SHP77 treated with DMSO at 0.1 percent for 48 hours (cell line): ENCODE data around the gene COL23A1.

Experiments
- DNase-seq: peaks from one replicate; lab custom pipeline; 2025; lab: John Stamatoyannopoulos, UW

Gene COL23A1

DNA sequence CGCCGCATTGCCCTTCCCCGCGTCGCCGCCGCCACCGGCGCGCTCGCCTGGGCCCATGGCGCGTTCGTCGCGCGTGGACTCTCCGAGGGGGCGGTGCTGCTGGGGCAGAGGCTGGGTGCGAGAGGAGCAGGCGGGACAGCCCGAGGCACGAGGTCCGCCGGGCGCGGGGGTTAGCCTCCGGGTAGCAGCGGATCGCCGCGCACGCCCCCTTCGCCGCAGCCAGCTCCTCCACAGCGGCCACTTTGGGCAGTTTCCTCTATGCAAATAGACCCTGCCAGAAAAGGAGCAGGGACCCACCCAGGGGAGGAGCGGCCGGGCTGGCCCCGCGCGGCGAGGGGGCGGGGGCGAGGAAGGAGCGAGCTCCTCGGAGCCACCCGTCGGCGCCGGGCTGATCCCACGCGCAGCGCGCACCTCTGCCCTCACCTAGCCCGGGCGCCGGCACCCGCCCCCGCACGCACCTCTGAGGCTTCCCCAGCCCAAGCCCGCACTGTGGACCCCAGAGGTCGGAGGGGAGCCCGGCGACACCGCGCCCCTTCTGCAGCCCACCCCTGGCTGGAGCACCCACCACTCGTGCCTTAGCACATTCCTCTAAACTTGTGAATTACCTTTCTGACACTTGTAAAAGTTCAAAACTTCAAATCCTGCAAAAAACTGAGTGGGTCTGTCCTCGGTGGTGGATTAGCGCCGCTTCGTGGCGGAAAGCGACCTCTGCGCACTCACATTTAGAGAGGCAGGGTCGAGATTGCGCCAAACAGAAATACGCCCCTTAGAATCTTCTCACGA is at the start of gene COL23A1:
COL23A1 (minus strand) TSS at position 253 of the 783 bp plus-strand sequence.
- no peak for DNase-seq

DNA sequence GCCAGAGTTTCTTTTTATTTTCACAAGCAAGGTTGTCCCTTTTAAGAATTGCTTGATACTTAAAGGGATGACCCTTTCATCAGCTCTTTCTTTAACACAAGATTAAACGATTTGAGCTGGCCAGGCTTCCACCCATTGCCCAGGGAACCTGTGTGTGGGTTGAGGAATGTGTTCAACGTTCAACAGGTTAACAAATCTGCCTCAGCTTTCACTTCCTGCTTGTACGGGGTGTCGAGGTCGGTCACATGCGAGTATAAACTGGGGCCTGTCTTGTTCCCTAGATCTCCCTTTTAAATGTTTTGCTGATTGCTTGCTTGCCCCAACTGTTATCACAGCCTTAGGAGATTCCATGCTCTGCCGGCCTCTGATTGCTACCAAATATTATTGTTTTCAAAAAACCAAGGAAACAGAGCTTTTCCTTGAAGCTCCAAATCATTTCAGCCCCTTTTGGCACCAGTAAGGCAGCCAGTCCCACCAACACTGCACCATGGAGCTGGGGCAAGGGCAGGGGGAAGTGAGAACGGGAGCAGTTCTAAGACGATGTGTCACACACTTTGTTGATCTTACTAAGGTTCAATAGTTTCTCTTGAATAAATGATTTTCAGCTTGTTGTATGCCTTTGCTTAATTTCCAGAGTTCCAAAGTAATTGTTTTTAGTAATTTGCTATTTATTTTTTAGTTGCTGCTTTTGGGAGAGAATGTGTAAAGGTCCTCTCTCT is 47.3 kb upstream of the COL23A1 start:
- no peak for DNase-seq

DNA sequence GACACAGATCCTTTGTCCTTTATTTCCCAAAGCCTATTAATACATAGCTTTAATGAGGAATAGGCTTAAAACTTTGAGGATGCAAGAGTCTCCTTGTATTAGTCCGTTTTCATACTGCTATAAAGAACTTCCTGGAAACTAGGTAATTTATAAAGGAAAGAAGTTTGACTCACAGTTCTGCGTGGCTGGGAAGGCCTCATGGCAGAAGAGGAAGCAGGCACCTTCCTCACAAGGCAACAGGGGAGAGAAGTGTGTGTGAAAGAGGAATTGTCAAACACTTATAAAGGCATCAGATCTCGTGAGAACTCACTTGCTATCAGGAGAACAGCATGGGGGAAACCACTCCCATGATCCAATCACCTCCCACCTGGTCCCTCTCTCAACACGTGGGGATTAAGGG is 42.1 kb upstream of the COL23A1 start:
- DNase-seq: no peak

DNA sequence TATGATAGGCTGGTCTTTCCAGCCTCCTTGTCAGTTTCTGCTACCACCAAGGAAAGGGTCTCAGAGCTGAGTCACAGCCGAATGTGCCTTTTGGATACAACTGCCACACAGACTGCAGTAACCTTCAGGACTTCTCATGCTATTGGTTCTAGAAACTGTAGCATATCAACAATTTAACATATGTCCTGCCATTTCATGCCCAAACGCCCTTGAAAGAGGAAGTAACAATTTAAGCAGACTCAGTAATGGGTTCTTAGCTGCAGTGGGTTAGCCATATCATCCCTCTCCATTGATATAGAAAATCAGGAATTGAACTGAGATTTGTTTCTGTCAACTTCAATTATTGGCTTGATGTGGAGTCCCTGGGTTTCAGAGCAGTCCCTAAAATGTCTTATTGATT is 40.8 kb upstream of the COL23A1 start:
- no peak for DNase-seq

DNA sequence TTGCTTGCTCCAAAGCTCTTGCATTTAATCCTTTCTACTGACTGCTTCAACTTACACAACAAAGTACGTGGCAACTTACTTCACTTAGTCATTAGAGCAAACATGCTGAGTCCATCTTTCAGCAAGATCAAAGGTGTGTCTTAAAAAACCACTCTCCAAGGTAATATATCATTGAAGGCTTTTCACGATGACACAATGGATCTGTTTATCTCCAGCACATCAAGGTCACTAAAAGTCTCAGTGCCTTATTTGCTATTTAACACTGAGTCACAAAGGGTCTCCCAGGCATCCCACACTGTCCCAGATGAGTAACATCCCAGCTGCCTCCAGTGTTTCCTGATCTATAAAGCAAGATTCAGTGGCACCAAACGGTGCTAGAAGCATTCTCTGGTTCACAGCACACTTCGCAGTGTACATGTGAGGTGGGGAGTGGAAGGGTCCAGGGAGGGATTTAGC is 40.3 kb upstream of the COL23A1 start:
- no peak for DNase-seq

DNA sequence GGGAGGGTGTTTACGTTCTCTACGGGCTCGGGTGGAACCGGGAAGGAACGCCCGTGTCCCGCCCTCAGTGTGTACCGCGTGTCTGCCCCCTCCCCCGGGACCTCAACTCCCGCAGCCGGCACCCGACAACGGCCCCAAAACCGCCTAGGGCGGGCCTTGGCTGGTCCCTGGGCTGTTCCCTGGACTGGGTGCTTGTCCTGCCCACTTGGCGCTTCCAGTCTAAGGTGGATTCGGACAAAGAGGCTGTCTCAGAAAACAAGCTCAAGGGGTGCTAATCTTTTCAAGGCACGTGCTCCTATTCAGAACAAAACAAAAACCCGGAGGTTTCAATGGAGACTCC is 37.0 kb upstream of the COL23A1 start:
- DNase-seq: no peak

DNA sequence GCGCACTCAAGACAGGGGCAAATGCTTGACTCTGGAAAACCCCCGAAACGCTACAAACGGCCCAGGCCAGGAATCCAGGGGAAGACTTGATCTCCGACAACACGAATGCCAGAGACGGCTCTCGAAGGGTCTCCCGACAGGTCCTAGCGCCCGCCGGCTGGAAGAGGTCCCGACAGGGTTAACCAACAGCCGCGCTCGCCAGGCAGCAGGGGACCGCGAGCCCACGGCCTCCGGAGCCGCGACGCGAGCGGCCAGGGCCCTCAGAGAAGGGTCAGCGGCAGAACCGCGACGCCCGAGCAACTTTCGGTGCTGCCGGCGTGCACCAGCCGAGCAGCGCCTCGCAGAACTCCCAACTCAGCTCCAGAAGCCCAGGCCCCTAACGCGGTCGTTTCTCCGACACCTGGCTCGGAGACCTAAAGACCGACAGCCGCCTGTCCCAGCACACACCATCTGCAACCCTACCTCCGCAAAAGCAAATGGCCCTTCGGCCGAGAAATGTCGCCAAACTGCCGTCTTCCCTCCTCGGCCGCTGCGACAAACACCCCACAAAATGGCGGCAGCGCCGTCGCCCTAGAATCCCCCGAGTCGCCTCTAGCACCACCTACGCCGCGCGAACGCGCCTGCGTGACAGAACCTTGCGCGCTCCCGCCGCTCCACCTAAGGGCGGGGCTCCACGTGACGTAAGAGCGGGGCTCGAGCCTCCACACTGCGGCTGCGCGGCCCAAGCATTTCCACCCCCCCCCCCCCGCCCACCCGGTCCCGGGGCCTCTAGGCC is 36.5 kb upstream of the COL23A1 start, which contains the start of gene CLK4:
CLK4 (minus strand) TSS at position 567 of the 775 bp plus-strand sequence. CDS start 3,634 bp downstream, outside the sequence.
- DNase-seq: peak; percentile 77

DNA sequence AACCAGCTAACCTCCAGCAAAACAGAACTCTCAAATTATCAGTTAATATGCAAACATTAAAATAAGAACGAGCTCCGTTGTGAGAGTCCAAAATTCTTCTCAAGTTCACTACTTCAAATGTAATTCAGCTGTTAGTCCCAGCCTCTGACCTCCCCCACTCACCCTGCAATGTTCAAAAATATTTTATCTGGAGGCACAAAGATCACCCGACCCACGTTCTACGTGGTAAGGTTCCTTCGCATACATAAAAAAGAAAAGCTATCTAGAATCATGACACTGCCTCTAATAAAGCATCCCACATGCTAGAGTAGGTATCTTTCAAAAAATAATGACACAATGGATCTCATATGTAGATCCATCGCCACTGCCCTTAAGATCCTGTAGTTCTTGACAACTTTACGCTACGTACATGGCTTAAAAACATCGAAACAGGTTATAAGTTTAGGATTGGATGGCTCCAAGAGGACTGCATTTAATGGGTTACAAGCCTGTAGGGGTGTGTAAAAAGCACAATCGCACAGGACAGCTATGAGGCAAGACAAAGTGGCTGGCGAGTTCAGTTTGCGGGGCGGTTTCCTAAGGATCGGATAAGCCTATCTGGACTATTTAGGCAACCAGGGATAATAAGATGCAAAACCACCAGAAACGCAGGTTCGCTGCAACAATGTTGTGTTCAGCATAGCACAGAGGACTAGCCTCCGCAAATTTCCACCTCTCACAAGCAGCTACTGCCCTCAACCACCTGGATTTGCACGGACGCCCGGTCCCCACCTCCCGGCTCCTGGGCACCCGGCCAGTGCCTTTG is 35.7 kb upstream of the COL23A1 start:
- DNase-seq: peak; percentile 44

DNA sequence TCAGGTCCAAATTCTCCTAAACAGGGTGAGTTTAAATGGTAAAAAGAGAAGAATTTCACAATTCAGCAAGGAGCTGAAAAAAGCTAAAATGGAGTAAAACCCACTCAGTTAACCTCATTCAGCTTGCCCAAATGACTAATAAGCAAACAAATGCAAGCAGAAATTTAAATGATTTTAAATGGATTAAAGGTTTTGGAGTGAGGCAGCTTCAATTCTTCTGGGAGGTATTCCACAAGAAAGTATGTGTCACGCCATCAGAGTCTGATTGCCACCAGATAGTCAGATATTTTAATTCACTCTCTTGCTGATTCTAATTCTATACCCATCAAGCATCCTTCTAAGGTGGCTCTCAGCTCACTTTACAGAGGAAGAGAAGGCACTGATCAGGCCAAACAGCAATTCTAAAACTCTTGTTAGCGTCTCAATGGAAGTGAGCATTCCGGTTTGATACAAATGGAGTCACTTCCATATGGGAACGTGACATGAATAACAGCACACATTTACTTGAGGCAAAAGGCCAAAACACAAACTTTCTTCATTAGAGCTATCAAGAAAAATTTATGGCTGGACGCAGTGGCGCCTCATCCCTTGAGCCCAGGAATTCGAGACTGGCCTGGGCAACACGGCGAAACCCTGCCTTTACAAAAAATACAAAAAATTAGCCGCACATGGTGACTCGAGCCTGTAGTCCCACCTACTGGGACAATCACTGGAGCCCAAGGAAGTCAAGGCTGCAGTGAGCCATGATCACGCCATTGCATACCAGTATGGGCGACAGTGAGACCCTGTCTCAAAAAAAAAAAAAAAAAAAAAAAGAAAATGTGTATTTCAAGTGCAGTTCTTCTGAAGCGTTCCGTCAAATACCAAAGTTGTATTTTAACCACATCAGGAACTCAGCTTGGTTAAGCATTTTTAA is 34.7 kb upstream of the COL23A1 start:
- no peak for DNase-seq

DNA sequence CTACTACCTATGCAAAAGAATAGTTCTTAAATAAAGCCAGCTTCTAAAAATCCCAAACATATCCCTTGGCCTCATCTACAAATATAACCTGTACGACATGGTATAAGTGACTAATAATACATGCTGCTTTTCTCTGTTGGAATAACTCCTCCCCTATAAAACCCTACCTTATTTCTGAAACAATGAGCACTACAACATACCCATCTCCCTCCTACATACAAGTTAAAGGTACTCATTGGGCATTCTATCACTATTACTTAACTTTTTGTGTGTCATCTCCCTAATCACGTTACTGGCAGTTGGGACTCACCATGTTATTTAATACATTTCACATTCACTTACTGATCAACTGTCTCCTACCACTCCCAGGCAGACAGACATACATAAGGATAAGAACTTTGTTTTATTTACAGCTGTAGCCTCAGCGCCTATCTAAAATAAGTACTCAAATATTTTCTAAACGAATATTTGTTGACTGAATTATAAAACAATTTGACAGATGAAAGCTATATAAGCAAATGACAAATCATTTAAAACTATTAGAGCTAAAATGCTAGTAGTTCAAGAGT is 32.6 kb upstream of the COL23A1 start:
- no peak for DNase-seq

DNA sequence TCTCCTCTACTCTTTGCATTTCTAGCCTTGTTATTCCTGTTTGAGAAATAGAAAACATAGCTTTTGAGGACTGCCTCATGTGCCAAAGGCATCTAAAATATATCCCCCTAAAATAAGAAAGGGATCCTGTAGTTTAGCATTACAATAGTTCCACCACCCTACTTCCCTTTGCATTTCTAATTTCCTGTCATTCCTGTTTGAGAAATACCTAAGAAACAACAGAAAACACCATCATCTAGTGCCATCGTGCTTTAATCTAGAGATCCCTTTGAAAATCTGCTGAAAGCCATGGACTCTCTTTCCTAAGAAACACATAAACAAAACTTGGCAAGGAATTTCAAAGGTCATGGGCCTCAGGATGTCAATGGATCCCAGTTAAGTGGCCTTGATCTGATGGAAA is 29.2 kb upstream of the COL23A1 start:
- DNase-seq: no peak

DNA sequence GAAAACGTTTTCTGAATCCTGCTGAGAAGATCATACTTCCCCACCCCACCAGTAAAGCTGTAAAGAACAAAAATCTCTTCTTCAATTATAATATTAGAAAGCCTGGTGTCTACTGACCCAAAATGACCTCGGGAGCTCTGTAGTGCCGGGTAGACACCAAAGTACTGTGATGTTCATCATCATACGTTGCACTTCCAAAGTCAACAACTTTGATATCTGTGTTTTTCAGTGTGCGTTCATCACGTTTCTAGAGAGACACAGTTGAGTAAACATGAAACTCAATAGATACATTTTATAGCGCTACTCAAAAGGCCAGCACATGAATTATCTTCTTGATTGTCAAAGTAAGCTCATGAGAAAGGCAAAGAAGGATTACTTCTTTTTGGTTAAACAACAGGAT is 22.1 kb upstream of the COL23A1 start:
- no peak for DNase-seq

DNA sequence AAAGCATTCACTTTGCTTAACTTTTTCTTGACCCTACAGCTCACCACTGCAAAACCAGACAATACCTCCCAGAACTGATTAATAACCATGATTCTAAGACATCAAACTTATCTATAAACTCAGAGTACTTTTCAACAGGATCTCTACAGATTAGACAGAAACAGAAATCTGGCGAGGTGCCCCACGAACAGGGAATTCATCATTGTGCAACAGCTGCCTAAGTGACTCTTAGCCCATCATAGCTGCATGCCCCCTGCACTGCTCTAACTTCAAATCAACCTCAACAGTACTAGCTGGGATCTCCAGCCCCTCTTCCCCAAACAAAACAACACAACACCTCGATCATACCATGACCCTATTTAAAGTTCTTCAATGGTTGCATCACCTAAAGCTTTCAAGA is 16.1 kb upstream of the COL23A1 start:
- no peak for DNase-seq

DNA sequence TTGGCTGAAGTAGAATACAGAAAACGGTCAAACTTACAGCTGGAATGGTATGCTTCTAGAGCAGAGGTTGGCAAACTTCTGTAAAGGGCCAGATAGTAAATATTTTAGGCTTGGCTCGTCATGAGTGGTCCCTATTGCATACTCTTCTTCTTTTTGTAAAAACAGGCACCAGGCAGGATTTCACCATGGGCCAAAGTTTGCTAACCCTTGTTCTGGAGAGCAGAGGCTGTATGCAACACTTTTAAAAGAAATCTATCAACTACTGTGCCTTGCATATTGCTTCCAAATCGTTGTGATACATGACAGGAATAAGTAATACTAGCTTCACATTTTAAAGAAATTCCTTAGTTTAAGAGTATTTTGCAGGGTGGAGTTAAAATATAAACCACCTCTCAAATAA is 15.6 kb upstream of the COL23A1 start:
- DNase-seq: no peak

DNA sequence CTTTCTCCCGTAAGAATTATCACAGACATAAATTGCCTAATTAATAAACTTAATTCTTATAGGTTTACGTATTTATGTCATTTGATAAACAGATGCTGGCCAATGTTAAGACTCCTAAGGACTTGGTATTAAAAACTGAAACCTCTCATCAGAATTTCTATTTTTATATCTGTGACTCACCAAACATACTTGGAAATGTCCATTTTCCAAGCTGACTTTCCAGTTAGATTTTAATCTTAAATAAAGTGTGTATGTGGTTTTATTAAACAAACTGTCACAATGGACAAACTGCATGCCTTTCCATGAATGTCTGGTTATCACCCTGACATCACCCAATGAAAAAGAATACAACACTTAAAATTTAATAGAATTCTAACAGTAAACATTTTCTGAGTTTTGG is 12.6 kb upstream of the COL23A1 start:
- no peak for DNase-seq

DNA sequence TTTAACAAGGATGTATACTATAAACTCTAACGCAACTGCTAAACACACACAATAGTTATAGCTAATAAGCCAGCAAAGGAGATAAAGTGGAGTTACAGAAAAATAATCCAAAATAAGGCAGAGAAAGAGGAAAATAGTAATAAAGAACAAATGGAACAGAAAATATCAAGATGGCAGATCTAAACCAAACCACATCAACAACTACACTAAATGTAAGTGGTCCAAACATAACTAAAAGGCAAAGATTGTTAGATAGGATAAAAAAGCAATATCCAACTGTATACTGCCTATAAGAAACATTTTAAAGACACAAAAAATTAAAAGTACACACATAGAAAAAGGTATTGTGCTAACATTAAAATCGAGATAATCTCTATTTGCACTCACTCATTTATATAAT is 5.6 kb upstream of the COL23A1 start:
- no peak for DNase-seq

DNA sequence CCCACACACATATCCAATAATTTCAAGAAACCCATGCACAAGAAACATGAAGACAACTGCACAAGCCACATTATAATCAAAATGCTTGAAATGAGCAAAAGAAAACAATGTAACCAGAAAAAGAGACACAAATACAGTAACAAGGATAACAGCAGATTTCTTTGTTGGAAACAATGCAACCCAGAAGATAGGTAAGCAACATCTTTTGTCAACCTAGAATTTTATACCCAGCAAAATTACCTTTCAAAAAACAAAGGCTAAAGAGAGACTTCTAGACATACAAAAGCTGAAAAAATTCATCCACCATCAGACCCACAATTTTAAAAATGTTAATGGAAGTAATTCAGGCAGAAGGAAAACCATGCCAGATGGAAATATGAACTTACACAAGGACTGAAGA is 5.0 kb upstream of the COL23A1 start:
- no peak for DNase-seq

DNA sequence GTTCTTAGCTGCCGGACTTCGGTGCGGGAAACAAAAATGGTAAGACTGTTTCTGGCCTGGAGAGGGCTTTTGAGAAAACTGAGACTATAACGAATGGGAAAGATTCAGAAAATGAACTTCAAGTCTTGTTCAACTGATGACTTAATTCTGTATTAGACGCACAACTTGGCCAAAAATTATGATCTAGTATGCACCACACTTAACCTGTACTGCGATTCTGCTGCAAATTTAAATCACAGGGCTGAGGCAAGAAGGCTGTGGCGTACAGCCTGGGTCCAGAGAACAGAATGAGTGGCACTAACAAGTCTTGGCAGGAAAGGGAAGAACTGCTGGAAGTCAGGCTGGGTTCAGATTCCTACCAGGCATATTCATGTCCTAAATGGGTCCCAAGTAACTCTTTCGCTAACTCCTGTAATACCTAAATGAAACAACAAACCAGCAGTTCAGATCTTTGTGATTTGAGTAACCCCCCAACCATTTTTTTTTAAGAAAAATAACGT is 781 bp upstream of the COL23A1 start:
- no peak for DNase-seq

DNA sequence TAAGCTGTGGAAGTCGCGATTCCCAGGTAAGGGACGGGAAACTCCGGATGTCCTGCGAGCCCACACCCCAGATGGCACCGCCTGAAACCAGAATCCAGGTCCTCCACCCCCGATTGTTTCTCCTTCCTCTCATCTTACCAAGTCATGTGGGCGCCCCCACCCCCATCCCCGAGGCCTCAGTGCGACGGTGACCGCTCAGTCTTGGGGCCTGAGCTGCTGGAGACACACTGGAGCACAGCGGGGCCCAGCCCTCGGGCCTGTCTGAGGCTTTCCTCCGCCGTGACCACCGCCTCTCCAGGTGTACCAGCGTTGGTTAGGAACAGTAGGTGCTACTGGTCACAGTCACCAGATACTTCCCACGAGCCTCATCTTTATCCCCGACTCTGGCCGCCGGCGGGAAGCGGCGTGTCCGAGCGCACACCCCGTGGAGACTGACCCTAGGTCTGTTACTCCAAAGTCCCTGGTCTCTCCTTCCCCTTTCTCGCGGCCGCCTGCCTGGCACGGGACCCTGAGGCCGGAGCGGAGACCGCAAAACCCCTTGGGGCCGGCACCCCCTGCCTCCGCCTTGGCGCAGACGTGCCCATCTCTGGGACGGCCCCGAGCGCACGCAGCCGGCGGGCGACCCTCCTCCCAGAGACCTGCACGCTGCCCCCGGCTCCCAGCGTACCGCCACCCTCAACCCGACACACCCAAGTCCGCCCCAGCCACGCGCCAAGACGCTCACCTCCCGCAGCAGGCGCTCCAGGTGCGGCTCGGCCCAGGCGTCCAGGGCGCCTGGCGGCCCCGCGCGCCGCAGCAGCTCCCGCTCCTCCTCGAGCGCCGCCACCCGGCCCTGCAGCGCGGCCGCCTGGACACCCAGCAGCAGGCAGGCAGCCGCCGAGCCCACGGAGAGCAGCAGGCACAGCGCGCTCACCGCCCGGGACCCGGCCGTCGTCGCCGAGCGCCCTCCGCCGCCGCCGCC is 733 bp downstream of the COL23A1 start:
- no peak for DNase-seq
